Uterus (tissue), 4 donors: ENCODE results near the gene ZNF24. TPM values are rescaled to one million over a fixed set of nuclear protein-coding genes. Genes with fewer than 3 reads are reported as not detected.
A peak's percentile ranks its signal among the peaks of the same experiment; 100 is the strongest.

Experiments used
- DNase-seq, 2 donors: peaks; one replicate each; pipeline ENCODE4 v3.0.0-alpha.2; 2019 to 2020
- H3K27ac ChIP-seq, 2 donors: fragments of 200-600 bp; sonication (generic); 1 replicate in 1 of 2; 2 replicates in 1 of 2; pipeline ENCODE4 v1.5.1; 2016 to 2018
- H3K27me3 ChIP-seq, 2 donors: fragments of 200-600 bp; sonication (generic); one replicate each; pipeline ENCODE4 v1.5.1; 2018 to 2019; ENCODE audit warnings: control low read depth in 1 of 2
- H3K36me3 ChIP-seq, 2 donors: fragments of 200-600 bp; sonication (generic); one replicate each; pipeline ENCODE4 v1.5.1; 2019; ENCODE audit warnings: control low read depth in 1 of 2
- H3K4me1 ChIP-seq, 2 donors: fragments of 200-600 bp; sonication (generic); one replicate each; pipeline ENCODE4 v1.5.1; 2018 to 2019; ENCODE audit warnings: control low read depth in 1 of 2
- H3K4me3 ChIP-seq, 2 donors: fragments of 200-600 bp; sonication (generic); 1 replicate in 1 of 2; 2 replicates in 1 of 2; pipeline ENCODE4 v1.5.1; 2018 to 2019; ENCODE audit warnings: mild to moderate bottlenecking in 1 of 2
- H3K9me3 ChIP-seq, 2 donors: fragments of 200-600 bp; sonication (generic); one replicate each; pipeline ENCODE4 v1.5.1; 2019; ENCODE audit warnings: control low read depth in 1 of 2
- POLR2A ChIP-seq, 2 donors: fragments of 450-650 bp; IDR thresholded peaks; one replicate each; pipeline ENCODE4 v1.6.1; 2016; ENCODE audit warnings: antibody characterized with exemption in 2 of 2, mild to moderate bottlenecking in 1 of 2, moderate library complexity in 1 of 2
- intact Hi-C: fragments of 100-400 bp; cut with DNase I; formaldehyde crosslinking; loops from one replicate; pipeline ENCODE4 v1.15.1; 2023; ENCODE audit warnings: low total_unique reads
- total RNA-seq, 4 donors: library from RNA; depleted of rRNA in 3 of 4; stranded (reverse); fragments of >200 nt in 3 of 4; gene quantifications; one replicate each; pipeline versions ENCODE4 v1.1.0 to v1.2.4, GENCODE V29; 2014 to 2023
- TF ChIP-seq, protein P1 (sequence below), 4 experiments: fragments of 200-600 bp in 2 of 4; fragments of 450-650 bp in 2 of 4; sonication (generic) in 2 of 4; IDR thresholded peaks; one replicate each; pipeline ENCODE4 v1.5.1; 2016 to 2019; ENCODE audit warnings: antibody characterized with exemption in 4 of 4, mild to moderate bottlenecking in 2 of 4, moderate library complexity in 1 of 4
- donor health status: DM: yes; HTN: yes; CAD: no.

The ZNF24 gene
- total RNA-seq, 4 donors from 2014 or later: 22.0 to 86.7 (median 42.8) TPM

GRCh38 chr18:35289293-35289692 lies 54.9 kb downstream of the ZNF24 start:
- Histone ChIP-seq H3K27me3 (no peaks in the 10 kb centered on the region), H3K4me1 (peaks cover 0 to 4% of the 10 kb centered on the region in 2 donors), H3K27ac (peak overlapping the region; percentile 77 to 92), H3K4me3 (peak overlapping the region; percentile 56 to 91), H3K36me3 (no peaks in the 10 kb centered on the region), H3K9me3 (no peaks in the 10 kb centered on the region)
- intact Hi-C loops: no loop called here
- TF ChIP-seq, protein P1, sequence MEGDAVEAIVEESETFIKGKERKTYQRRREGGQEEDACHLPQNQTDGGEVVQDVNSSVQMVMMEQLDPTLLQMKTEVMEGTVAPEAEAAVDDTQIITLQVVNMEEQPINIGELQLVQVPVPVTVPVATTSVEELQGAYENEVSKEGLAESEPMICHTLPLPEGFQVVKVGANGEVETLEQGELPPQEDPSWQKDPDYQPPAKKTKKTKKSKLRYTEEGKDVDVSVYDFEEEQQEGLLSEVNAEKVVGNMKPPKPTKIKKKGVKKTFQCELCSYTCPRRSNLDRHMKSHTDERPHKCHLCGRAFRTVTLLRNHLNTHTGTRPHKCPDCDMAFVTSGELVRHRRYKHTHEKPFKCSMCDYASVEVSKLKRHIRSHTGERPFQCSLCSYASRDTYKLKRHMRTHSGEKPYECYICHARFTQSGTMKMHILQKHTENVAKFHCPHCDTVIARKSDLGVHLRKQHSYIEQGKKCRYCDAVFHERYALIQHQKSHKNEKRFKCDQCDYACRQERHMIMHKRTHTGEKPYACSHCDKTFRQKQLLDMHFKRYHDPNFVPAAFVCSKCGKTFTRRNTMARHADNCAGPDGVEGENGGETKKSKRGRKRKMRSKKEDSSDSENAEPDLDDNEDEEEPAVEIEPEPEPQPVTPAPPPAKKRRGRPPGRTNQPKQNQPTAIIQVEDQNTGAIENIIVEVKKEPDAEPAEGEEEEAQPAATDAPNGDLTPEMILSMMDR (IDR thresholded peaks at IDR 0.05): no peak
- TF ChIP-seq POLR2A (IDR thresholded peaks at IDR 0.05): no peak
- no peak for DNase-seq

- Histone ChIP-seq H3K27me3 (no peaks in the 10 kb centered on the region), H3K36me3 (no peaks in the 10 kb centered on the region), H3K4me1 (no peaks in the 10 kb centered on the region), H3K27ac (no peak overlapping the region), H3K9me3 (no peaks in the 10 kb centered on the region), H3K4me3 (no peak overlapping the region)
- intact Hi-C loops: no loop called here
- no peak for DNase-seq
- TF ChIP-seq, protein P1 (IDR thresholded peaks at IDR 0.05): no peak
- no peak for TF ChIP-seq POLR2A (IDR thresholded peaks at IDR 0.05)
These were observed 59.4 kb downstream of the ZNF24 start for GRCh38 chr18:35284841-35285240.

- intact Hi-C loops: no loop called here
- no peak for DNase-seq
- no peak overlapping the region for H3K4me3 ChIP-seq
- H3K36me3 ChIP-seq: no peaks in the 10 kb centered on the region
- no peaks in the 10 kb centered on the region for H3K9me3 ChIP-seq
- no peaks in the 10 kb centered on the region for H3K27me3 ChIP-seq
- no peak overlapping the region for H3K27ac ChIP-seq
- no peak for TF ChIP-seq POLR2A (IDR thresholded peaks at IDR 0.05)
- TF ChIP-seq, protein P1 (IDR thresholded peaks at IDR 0.05): no peak
- H3K4me1 ChIP-seq: no peaks in the 10 kb centered on the region
These were observed 60.1 kb downstream of the ZNF24 start for GRCh38 chr18:35283923-35284794.

GRCh38 chr18:35282353-35282752 lies 61.9 kb downstream of the ZNF24 start:
- no peak for DNase-seq
- no peak overlapping the region for H3K27ac ChIP-seq
- TF ChIP-seq, protein P1 (IDR thresholded peaks at IDR 0.05): no peak
- TF ChIP-seq POLR2A (IDR thresholded peaks at IDR 0.05): no peak
- no peaks in the 10 kb centered on the region for H3K4me1 ChIP-seq
- H3K27me3 ChIP-seq: no peaks in the 10 kb centered on the region
- intact Hi-C loops: no loop called here
- H3K4me3 ChIP-seq: no peak overlapping the region
- H3K9me3 ChIP-seq: no peaks in the 10 kb centered on the region
- no peaks in the 10 kb centered on the region for H3K36me3 ChIP-seq

Other genes starting within 250 kb of the ZNF24 start
- gene ZNF397, start 103.4 kb downstream of the ZNF24 start, total RNA-seq: 10 to 100 TPM in 3 of 4 donors, 1 to 10 TPM in 1; 6.1 to 69.5 (median 31.7) TPM
- 10 to 100 TPM in 3 of 4 donors, 1 to 10 TPM in 1; 5.0 to 40.3 (median 17.8) TPM for gene ZSCAN30, start 54.2 kb downstream of the ZNF24 start, total RNA-seq
- gene ZNF396, start 32.9 kb upstream of the ZNF24 start, total RNA-seq: 1 to 10 TPM in 2 of 4 donors, under 1 TPM in 2; 0.26 to 3.9 (median 1.0) TPM
- gene INO80C, start 153.5 kb upstream of the ZNF24 start, total RNA-seq: 10 to 100 TPM in 1 of 4 donors, 1 to 10 TPM in 1, under 1 TPM in 1, not detected in 1; 0.26 to 14.9 (median 7.0) TPM
- 10 to 100 TPM; 13.6 to 98.2 (median 33.3) TPM for gene GALNT1, start 237.3 kb upstream of the ZNF24 start, total RNA-seq